GM12878 (cell line): ENCODE measurements around the gene WASF1. TPM values are rescaled to one million over a fixed set of nuclear protein-coding genes. Genes with fewer than 3 reads are reported as not detected.
A peak's percentile ranks its signal among the peaks of the same experiment; 100 is the strongest.

ENCODE experiments used
- CREB1 ChIP-seq: IDR thresholded peaks from 2 replicates; pipeline ENCODE4 v1.6.1; 2012; ENCODE audit warnings: low read depth, mild to moderate bottlenecking, inconsistent platforms
- IKZF2 ChIP-seq, 2 experiments: fragments of 450-650 bp; IDR thresholded peaks; 2 replicates each; pipeline ENCODE4 v1.6.1; 2017; ENCODE audit warnings: mild to moderate bottlenecking in 2 of 2, moderate library complexity in 2 of 2
- MEF2B ChIP-seq: fragments of 450-650 bp; IDR thresholded peaks from 2 replicates; pipeline ENCODE4 v1.6.1; 2018; ENCODE audit warnings: mild to moderate bottlenecking, moderate library complexity; ENCODE audit not compliant: partially characterized antibody, poor library complexity, severe bottlenecking
- NFYB ChIP-seq: IDR thresholded peaks from 2 replicates; pipeline ENCODE4 v1.6.1; 2011; ENCODE audit warnings: low read depth, mild to moderate bottlenecking, low read length, improper control_type of control experiment, moderate library complexity; ENCODE audit not compliant: insufficient read depth
- RAD51 ChIP-seq: fragments of 450-650 bp; IDR thresholded peaks from 2 replicates; pipeline ENCODE4 v1.6.1; 2016; ENCODE audit warnings: moderate library complexity, mild to moderate bottlenecking, inconsistent platforms
- RUNX3 ChIP-seq: IDR thresholded peaks from 2 replicates; pipeline ENCODE4 v1.6.1; 2012; ENCODE audit warnings: low read length, inconsistent platforms
- SIN3A ChIP-seq: IDR thresholded peaks from 2 replicates; pipeline ENCODE4 v1.6.1; 2012; ENCODE audit warnings: low read depth, low read length, improper control_type of control experiment
- SREBF2 ChIP-seq: IDR thresholded peaks from 2 replicates; pipeline ENCODE4 v1.6.1; 2012; ENCODE audit warnings: mild to moderate bottlenecking, low read length
- TARDBP ChIP-seq: IDR thresholded peaks from 2 replicates; pipeline ENCODE4 v1.6.1; 2016; ENCODE audit warnings: borderline replicate concordance
- TCF12 ChIP-seq: IDR thresholded peaks from 2 replicates; pipeline ENCODE4 v1.6.1; 2011; ENCODE audit warnings: low read depth, mild to moderate bottlenecking, low read length
- TCF3 ChIP-seq: IDR thresholded peaks from 2 replicates; pipeline ENCODE4 v1.6.1; 2012; ENCODE audit warnings: low read depth, mild to moderate bottlenecking, low read length, borderline replicate concordance; ENCODE audit not compliant: insufficient read depth
- WRNIP1 ChIP-seq: IDR thresholded peaks from 2 replicates; pipeline ENCODE4 v1.6.1; 2011; ENCODE audit warnings: low read depth, low read length, improper control_type of control experiment, borderline replicate concordance
- polyA plus RNA-seq, 11 experiments: library from polyadenylated mRNA; depleted of rRNA in 4 of 11; unstranded in 6 of 11; stranded (reverse) in 5 of 11; fragments of >200 nt; fragmentation: Nextera tagmentation in 4 of 11; fragmentation: Illumina TruSeq in 1 of 11; extraction: Ambion mirVana in 4 of 11; extraction: Trizol in 1 of 11; gene quantifications; 1 replicate in 1 of 11; 2 replicates in 10 of 11; pipeline versions ENCODE4 v1.2.1 to v1.2.3, GENCODE V29; 2011 to 2016; ENCODE audit warnings: inconsistent platforms in 2 of 11, missing spikeins in 2 of 11, low read depth in 1 of 11
- total RNA-seq, 4 experiments: library from RNA; depleted of rRNA in 3 of 4; stranded (reverse); fragments of >200 nt in 3 of 4; fragmentation: Illumina TruSeq in 1 of 4; extraction: Trizol in 1 of 4; gene quantifications; 2 replicates each; pipeline versions ENCODE4 v1.2.1 to v1.2.3, GENCODE V29; 2013 to 2021
- TF ChIP-seq, protein P1 (sequence below): fragments of 450-650 bp; conservative IDR thresholded peaks from 2 replicates; pipeline ENCODE4 v1.6.1; 2017; ENCODE audit warnings: mild to moderate bottlenecking, moderate library complexity
- TF ChIP-seq, protein P2 (sequence below), 3 experiments: IDR thresholded peaks in 2 of 3; conservative IDR thresholded peaks in 1 of 3; 2 replicates each; pipeline ENCODE4 v1.5.1; 2011; ENCODE audit warnings: low read depth in 3 of 3, low read length in 3 of 3, mild to moderate bottlenecking in 3 of 3, control low read depth in 2 of 3, moderate library complexity in 2 of 3, inconsistent platforms in 1 of 3, mixed read lengths in 1 of 3; ENCODE audit not compliant: control insufficient read depth in 2 of 3, insufficient read depth in 1 of 3; ENCODE audit errors: extremely low read depth in 1 of 3
- TF ChIP-seq, protein P3 (sequence below): fragments of 450-650 bp; IDR thresholded peaks from 2 replicates; pipeline ENCODE4 v1.6.1; 2016; ENCODE audit warnings: mild to moderate bottlenecking
- TF ChIP-seq, protein P4 (sequence below): fragments of 450-650 bp; IDR thresholded peaks from 2 replicates; pipeline ENCODE4 v1.6.1; 2017; ENCODE audit warnings: mild to moderate bottlenecking, moderate library complexity
- TF ChIP-seq, protein P5 (sequence below): IDR thresholded peaks from 2 replicates; pipeline ENCODE4 v1.6.1; 2011; ENCODE audit warnings: borderline replicate concordance, low read depth, mild to moderate bottlenecking, moderate library complexity, mixed read lengths, low read length; ENCODE audit not compliant: insufficient read depth; ENCODE audit errors: extremely low read length

Gene WASF1
- total and polyA plus RNA-seq, 10 of the 15 experiments (the other 5 are each of a cell fraction or from before 2014, with no cell fraction given) = 1.3 to 10.2 (median 4.5) TPM

DNA sequence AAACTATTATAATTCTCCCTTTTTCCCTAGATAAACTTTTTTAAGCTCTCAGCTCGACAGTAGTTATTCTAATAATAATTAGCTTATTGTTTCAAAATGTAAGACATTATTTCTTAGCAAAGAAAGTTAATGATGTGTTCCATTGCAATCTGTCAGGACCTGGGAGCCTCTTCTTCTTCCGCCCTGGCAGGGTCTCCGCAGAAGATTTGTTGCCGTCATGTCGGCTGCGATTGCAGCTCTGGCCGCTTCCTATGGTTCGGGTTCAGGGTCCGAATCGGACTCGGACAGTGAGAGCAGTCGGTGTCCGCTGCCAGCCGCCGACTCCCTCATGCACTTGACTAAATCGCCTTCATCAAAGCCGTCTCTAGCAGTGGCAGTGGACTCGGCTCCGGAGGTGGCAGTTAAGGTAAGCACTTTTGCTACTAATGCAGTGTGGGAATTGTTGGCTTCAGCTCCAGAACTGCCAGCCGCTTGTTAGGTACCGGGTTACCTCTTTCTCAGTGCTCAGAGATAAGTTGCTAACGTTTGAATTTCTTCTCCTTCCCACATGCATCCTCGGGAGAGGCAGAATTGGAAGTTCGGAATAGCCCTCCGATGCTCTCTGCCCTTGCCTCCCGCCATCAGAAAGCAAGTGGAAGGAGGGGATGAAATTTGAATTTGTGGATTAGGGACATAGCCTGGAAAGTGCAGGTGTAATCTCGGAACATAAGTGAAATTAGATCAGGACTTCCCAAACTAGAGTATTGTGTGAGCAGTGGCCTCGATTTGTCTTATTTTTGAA, 948 bp upstream of the WASF1 start, which contains the start of gene CDC40 (continued):
- TF ChIP-seq, protein P1, sequence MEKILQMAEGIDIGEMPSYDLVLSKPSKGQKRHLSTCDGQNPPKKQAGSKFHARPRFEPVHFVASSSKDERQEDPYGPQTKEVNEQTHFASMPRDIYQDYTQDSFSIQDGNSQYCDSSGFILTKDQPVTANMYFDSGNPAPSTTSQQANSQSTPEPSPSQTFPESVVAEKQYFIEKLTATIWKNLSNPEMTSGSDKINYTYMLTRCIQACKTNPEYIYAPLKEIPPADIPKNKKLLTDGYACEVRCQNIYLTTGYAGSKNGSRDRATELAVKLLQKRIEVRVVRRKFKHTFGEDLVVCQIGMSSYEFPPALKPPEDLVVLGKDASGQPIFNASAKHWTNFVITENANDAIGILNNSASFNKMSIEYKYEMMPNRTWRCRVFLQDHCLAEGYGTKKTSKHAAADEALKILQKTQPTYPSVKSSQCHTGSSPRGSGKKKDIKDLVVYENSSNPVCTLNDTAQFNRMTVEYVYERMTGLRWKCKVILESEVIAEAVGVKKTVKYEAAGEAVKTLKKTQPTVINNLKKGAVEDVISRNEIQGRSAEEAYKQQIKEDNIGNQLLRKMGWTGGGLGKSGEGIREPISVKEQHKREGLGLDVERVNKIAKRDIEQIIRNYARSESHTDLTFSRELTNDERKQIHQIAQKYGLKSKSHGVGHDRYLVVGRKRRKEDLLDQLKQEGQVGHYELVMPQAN = peak; percentile 80; the same call in 1 of the 2 replicates
- TF ChIP-seq, protein P2, sequence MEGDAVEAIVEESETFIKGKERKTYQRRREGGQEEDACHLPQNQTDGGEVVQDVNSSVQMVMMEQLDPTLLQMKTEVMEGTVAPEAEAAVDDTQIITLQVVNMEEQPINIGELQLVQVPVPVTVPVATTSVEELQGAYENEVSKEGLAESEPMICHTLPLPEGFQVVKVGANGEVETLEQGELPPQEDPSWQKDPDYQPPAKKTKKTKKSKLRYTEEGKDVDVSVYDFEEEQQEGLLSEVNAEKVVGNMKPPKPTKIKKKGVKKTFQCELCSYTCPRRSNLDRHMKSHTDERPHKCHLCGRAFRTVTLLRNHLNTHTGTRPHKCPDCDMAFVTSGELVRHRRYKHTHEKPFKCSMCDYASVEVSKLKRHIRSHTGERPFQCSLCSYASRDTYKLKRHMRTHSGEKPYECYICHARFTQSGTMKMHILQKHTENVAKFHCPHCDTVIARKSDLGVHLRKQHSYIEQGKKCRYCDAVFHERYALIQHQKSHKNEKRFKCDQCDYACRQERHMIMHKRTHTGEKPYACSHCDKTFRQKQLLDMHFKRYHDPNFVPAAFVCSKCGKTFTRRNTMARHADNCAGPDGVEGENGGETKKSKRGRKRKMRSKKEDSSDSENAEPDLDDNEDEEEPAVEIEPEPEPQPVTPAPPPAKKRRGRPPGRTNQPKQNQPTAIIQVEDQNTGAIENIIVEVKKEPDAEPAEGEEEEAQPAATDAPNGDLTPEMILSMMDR (IDR thresholded peaks at IDR 0.05 in 2 of 3, conservative IDR thresholded peaks at IDR 0.05 in 1 of 3; ENCODE audit: control insufficient read depth in 2 of 3, extremely low read depth in 1 of 3, insufficient read depth in 1 of 3, low read depth in 3 of 3, low read length in 3 of 3) = no peak
- TF ChIP-seq TCF12 (no peak), TARDBP (no peak), TCF3 (no peak), RAD51 (peak; percentile 89), IKZF2 (IDR thresholded peaks at IDR 0.05) (no peak), CREB1 (peak; percentile 34; the same call in 1 of the 2 replicates), WRNIP1 (0 out of 2 replicates have a peak, but pooled peaks have one; percentile 60), RUNX3 (no peak), MEF2B (peak; percentile 8), NFYB (no peak), SIN3A (peak; percentile 75), SREBF2 (no peak)
- TF ChIP-seq, protein P3, sequence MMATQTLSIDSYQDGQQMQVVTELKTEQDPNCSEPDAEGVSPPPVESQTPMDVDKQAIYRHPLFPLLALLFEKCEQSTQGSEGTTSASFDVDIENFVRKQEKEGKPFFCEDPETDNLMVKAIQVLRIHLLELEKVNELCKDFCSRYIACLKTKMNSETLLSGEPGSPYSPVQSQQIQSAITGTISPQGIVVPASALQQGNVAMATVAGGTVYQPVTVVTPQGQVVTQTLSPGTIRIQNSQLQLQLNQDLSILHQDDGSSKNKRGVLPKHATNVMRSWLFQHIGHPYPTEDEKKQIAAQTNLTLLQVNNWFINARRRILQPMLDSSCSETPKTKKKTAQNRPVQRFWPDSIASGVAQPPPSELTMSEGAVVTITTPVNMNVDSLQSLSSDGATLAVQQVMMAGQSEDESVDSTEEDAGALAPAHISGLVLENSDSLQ = peak; percentile 34; the same call in 1 of the 2 replicates
- TF ChIP-seq, protein P4, sequence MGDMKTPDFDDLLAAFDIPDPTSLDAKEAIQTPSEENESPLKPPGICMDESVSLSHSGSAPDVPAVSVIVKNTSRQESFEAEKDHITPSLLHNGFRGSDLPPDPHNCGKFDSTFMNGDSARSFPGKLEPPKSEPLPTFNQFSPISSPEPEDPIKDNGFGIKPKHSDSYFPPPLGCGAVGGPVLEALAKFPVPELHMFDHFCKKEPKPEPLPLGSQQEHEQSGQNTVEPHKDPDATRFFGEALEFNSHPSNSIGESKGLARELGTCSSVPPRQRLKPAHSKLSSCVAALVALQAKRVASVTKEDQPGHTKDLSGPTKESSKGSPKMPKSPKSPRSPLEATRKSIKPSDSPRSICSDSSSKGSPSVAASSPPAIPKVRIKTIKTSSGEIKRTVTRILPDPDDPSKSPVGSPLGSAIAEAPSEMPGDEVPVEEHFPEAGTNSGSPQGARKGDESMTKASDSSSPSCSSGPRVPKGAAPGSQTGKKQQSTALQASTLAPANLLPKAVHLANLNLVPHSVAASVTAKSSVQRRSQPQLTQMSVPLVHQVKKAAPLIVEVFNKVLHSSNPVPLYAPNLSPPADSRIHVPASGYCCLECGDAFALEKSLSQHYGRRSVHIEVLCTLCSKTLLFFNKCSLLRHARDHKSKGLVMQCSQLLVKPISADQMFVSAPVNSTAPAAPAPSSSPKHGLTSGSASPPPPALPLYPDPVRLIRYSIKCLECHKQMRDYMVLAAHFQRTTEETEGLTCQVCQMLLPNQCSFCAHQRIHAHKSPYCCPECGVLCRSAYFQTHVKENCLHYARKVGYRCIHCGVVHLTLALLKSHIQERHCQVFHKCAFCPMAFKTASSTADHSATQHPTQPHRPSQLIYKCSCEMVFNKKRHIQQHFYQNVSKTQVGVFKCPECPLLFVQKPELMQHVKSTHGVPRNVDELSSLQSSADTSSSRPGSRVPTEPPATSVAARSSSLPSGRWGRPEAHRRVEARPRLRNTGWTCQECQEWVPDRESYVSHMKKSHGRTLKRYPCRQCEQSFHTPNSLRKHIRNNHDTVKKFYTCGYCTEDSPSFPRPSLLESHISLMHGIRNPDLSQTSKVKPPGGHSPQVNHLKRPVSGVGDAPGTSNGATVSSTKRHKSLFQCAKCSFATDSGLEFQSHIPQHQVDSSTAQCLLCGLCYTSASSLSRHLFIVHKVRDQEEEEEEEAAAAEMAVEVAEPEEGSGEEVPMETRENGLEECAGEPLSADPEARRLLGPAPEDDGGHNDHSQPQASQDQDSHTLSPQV = peak; percentile 54; the same call in 1 of the 2 replicates
- TF ChIP-seq, protein P5, sequence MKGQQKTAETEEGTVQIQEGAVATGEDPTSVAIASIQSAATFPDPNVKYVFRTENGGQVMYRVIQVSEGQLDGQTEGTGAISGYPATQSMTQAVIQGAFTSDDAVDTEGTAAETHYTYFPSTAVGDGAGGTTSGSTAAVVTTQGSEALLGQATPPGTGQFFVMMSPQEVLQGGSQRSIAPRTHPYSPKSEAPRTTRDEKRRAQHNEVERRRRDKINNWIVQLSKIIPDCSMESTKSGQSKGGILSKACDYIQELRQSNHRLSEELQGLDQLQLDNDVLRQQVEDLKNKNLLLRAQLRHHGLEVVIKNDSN = no peak
